ENCODE results near the gene GBF1. TPM values are rescaled to one million over a fixed set of nuclear protein-coding genes. Genes with fewer than 3 reads are reported as not detected.

The GBF1 gene
- total and polyA plus RNA-seq, 2 of the 13 experiments (the other 11 are each of a cell fraction or from before 2014, with no cell fraction given): 17.1 to 21.9 TPM

- TF ChIP-seq ATF6 (CRISPR knock-in tag; conservative IDR thresholded peaks at IDR 0.05): no peak
- no peak for TF ChIP-seq ZNF672 (CRISPR knock-in tag; IDR thresholded peaks at IDR 0.05)
- TF ChIP-seq RNF2 (conservative IDR thresholded peaks at IDR 0.05; ENCODE audit: low read depth): no peak
- TF ChIP-seq HMGA1 (CRISPR knock-in tag; conservative IDR thresholded peaks at IDR 0.05): no peak
- TF ChIP-seq ZNF143 (CRISPR knock-in tag; IDR thresholded peaks at IDR 0.05): peak; percentile 76
- TF ChIP-seq ZNF335 (CRISPR knock-in tag; IDR thresholded peaks at IDR 0.05): peak; percentile 58; the same call in 1 of the 2 replicates
- no peak for TF ChIP-seq ZNF34 (CRISPR knock-in tag; IDR thresholded peaks at IDR 0.05; ENCODE audit: borderline replicate concordance)
- TF ChIP-seq IRF9 (CRISPR knock-in tag; IDR thresholded peaks at IDR 0.05; ENCODE audit: borderline replicate concordance): no peak
- TF ChIP-seq PHF21A (CRISPR knock-in tag; IDR thresholded peaks at IDR 0.05): no peak
- no peak for TF ChIP-seq E2F5 (CRISPR knock-in tag; conservative IDR thresholded peaks at IDR 0.05)
- TF ChIP-seq FIP1L1 (IDR thresholded peaks at IDR 0.05; ENCODE audit: borderline replicate concordance, insufficient read depth, low read depth, low read length): no peak
- TF ChIP-seq SIX4 (CRISPR knock-in tag; IDR thresholded peaks at IDR 0.05): no peak
- no peak for TF ChIP-seq ZBTB4 (CRISPR knock-in tag; IDR thresholded peaks at IDR 0.05; ENCODE audit: borderline replicate concordance)
- TF ChIP-seq U2AF1 (optimal IDR thresholded peaks at IDR 0.05; ENCODE audit: low read depth, low read length): no peak
- TF ChIP-seq ZNF773 (CRISPR knock-in tag; IDR thresholded peaks at IDR 0.05; ENCODE audit: borderline replicate concordance): peak; percentile 88; the same call in 1 of the 2 replicates
- 0 out of 2 replicates have a peak, but pooled peaks have one; percentile 76 for TF ChIP-seq ZSCAN20 (CRISPR knock-in tag; IDR thresholded peaks at IDR 0.05; ENCODE audit: borderline replicate concordance)
- TF ChIP-seq ZC3H13 (CRISPR knock-in tag; IDR thresholded peaks at IDR 0.05): no peak
Observed at GRCh38 chr10:102419269-102420180, 174.2 kb downstream of the GBF1 start (continued).
